Stimulated activated effector memory CD8-positive, alpha-beta T cell treated with anti-CD3 and anti-CD28 coated beads, Interleukin-12 subunit alpha, Interleukin-12 subunit beta, amount 100 ng/mL, for 72 hours (primary cell): ENCODE measurements around the gene DLST.

Experiments
- ATAC-seq: fragments of 150-1000 bp; cut with Tn5 transposase; 2 replicates; pipeline ENCODE4 v1.10.0; 2021
- DNase-seq, 2 donors: peaks; one replicate each; pipeline ENCODE4 v3.0.0; 2021 to 2022; ENCODE audit warnings: low spot score in 2 of 2
- H3K27ac Mint-ChIP-seq: one replicate; pipeline ENCODE4 v1.8.0; 2022; ENCODE audit warnings: mild to moderate bottlenecking, mixed read lengths
- H3K36me3 Mint-ChIP-seq: one replicate; pipeline ENCODE4 v1.8.0; 2022; ENCODE audit warnings: mild to moderate bottlenecking, mixed read lengths
- H3K4me1 Mint-ChIP-seq: one replicate; pipeline ENCODE4 v1.8.0; 2022; ENCODE audit warnings: mixed read lengths
- H3K4me3 Mint-ChIP-seq: one replicate; pipeline ENCODE4 v1.8.0; 2022; ENCODE audit warnings: mild to moderate bottlenecking, mixed read lengths
- H3K9me3 Mint-ChIP-seq: one replicate; pipeline ENCODE4 v1.8.0; 2022; ENCODE audit warnings: mixed read lengths

Gene DLST

GRCh38 chr14:74902941-74903705 lies 21.4 kb downstream of the DLST start:
- H3K36me3 Mint-ChIP-seq = peaks cover 75% of the 10 kb centered on the region
- no peaks in the 10 kb centered on the region for H3K9me3 Mint-ChIP-seq
- DNase-seq = no peak
- H3K27ac Mint-ChIP-seq = peak overlapping the region; percentile 65
- no peak overlapping the region for H3K4me3 Mint-ChIP-seq
- no peak for ATAC-seq
- no peaks in the 10 kb centered on the region for H3K4me1 Mint-ChIP-seq

GRCh38 chr14:74904635-74905503 lies 23.2 kb downstream of the DLST start:
- H3K27ac Mint-ChIP-seq = peak overlapping the region; percentile 81
- peaks cover 57% of the 10 kb centered on the region for H3K36me3 Mint-ChIP-seq
- no peak overlapping the region for H3K4me3 Mint-ChIP-seq
- H3K9me3 Mint-ChIP-seq = no peaks in the 10 kb centered on the region
- no peaks in the 10 kb centered on the region for H3K4me1 Mint-ChIP-seq
- ATAC-seq (no peak), DNase-seq (no peak)

- peak overlapping the region; percentile 43 for H3K27ac Mint-ChIP-seq
- DNase-seq (peak; percentile 77 to 86), ATAC-seq (peak; percentile 67)
- no peaks in the 10 kb centered on the region for H3K4me1 Mint-ChIP-seq
- no peak overlapping the region for H3K4me3 Mint-ChIP-seq
- peaks cover 49% of the 10 kb centered on the region for H3K36me3 Mint-ChIP-seq
- no peaks in the 10 kb centered on the region for H3K9me3 Mint-ChIP-seq
Measured at GRCh38 chr14:74905595-74906142, 24.0 kb downstream of the DLST start.

- no peaks in the 10 kb centered on the region for H3K9me3 Mint-ChIP-seq
- ATAC-seq (no peak), DNase-seq (no peak)
- peaks cover 36% of the 10 kb centered on the region for H3K36me3 Mint-ChIP-seq
- H3K27ac Mint-ChIP-seq = peak overlapping the region; percentile 34
- no peaks in the 10 kb centered on the region for H3K4me1 Mint-ChIP-seq
- no peak overlapping the region for H3K4me3 Mint-ChIP-seq
Measured at GRCh38 chr14:74906925-74907521, 25.3 kb downstream of the DLST start.

- H3K27ac Mint-ChIP-seq = peak overlapping the region; percentile 34
- no peak for DNase-seq
- H3K36me3 Mint-ChIP-seq = peaks cover 28% of the 10 kb centered on the region
- H3K4me3 Mint-ChIP-seq = no peak overlapping the region
- H3K4me1 Mint-ChIP-seq = no peaks in the 10 kb centered on the region
- no peak for ATAC-seq
- H3K9me3 Mint-ChIP-seq = no peaks in the 10 kb centered on the region
Measured at GRCh38 chr14:74907744-74908143, 26.0 kb downstream of the DLST start.

- H3K9me3 Mint-ChIP-seq = no peaks in the 10 kb centered on the region
- no peak overlapping the region for H3K27ac Mint-ChIP-seq
- ATAC-seq (no peak), DNase-seq (no peak)
- peaks cover 22% of the 10 kb centered on the region for H3K36me3 Mint-ChIP-seq
- H3K4me1 Mint-ChIP-seq = no peaks in the 10 kb centered on the region
- no peak overlapping the region for H3K4me3 Mint-ChIP-seq
Measured at GRCh38 chr14:74908861-74909341, 27.2 kb downstream of the DLST start.

GRCh38 chr14:74909501-74909900 lies 27.8 kb downstream of the DLST start:
- H3K27ac Mint-ChIP-seq = peak overlapping the region; percentile 64
- no peak for DNase-seq
- H3K4me3 Mint-ChIP-seq = no peak overlapping the region
- H3K4me1 Mint-ChIP-seq = no peaks in the 10 kb centered on the region
- H3K36me3 Mint-ChIP-seq = peaks cover 19% of the 10 kb centered on the region
- ATAC-seq = no peak
- H3K9me3 Mint-ChIP-seq = no peaks in the 10 kb centered on the region

- Mint-ChIP-seq H3K27ac (peak overlapping the region; percentile 64), H3K9me3 (no peaks in the 10 kb centered on the region), H3K36me3 (peaks cover 15% of the 10 kb centered on the region), H3K4me3 (no peak overlapping the region), H3K4me1 (no peaks in the 10 kb centered on the region)
- DNase-seq (no peak), ATAC-seq (no peak)
Measured at GRCh38 chr14:74909911-74910310, 28.2 kb downstream of the DLST start.

- H3K4me1 Mint-ChIP-seq = no peaks in the 10 kb centered on the region
- no peaks in the 10 kb centered on the region for H3K9me3 Mint-ChIP-seq
- no peak overlapping the region for H3K27ac Mint-ChIP-seq
- H3K36me3 Mint-ChIP-seq = peaks cover 9% of the 10 kb centered on the region
- ATAC-seq (no peak), DNase-seq (no peak)
- H3K4me3 Mint-ChIP-seq = no peak overlapping the region
Measured at GRCh38 chr14:74910556-74910955, 28.8 kb downstream of the DLST start.

GRCh38 chr14:74911221-74911620 lies 29.5 kb downstream of the DLST start:
- peaks cover 6% of the 10 kb centered on the region for H3K36me3 Mint-ChIP-seq
- H3K27ac Mint-ChIP-seq = no peak overlapping the region

GRCh38 chr14:74911704-74912103 lies 30.0 kb downstream of the DLST start:
- Mint-ChIP-seq H3K4me1 (no peaks in the 10 kb centered on the region), H3K36me3 (peaks cover 5% of the 10 kb centered on the region), H3K4me3 (no peak overlapping the region), H3K9me3 (no peaks in the 10 kb centered on the region), H3K27ac (peak overlapping the region; percentile 43)
- DNase-seq = no peak
- no peak for ATAC-seq

More at GRCh38 chr14:74911221-74911620, 29.5 kb downstream of the DLST start:
- H3K4me3 Mint-ChIP-seq = no peak overlapping the region
- H3K4me1 Mint-ChIP-seq = no peaks in the 10 kb centered on the region
- ATAC-seq (no peak), DNase-seq (no peak)
- H3K9me3 Mint-ChIP-seq = no peaks in the 10 kb centered on the region

GRCh38 chr14:74912111-74912510 lies 30.4 kb downstream of the DLST start:
- H3K36me3 Mint-ChIP-seq = peaks cover under 1% of the 10 kb centered on the region
- H3K9me3 Mint-ChIP-seq = no peaks in the 10 kb centered on the region
- no peaks in the 10 kb centered on the region for H3K4me1 Mint-ChIP-seq
- H3K27ac Mint-ChIP-seq = peak overlapping the region; percentile 43
- DNase-seq (no peak), ATAC-seq (no peak)
- H3K4me3 Mint-ChIP-seq = no peak overlapping the region

- no peak overlapping the region for H3K4me3 Mint-ChIP-seq
- DNase-seq (no peak), ATAC-seq (no peak)
- no peaks in the 10 kb centered on the region for H3K36me3 Mint-ChIP-seq
- H3K27ac Mint-ChIP-seq = peak overlapping the region; percentile 43
- H3K9me3 Mint-ChIP-seq = no peaks in the 10 kb centered on the region
- H3K4me1 Mint-ChIP-seq = no peaks in the 10 kb centered on the region
Measured at GRCh38 chr14:74912801-74913200, 31.1 kb downstream of the DLST start.

- no peaks in the 10 kb centered on the region for H3K4me1 Mint-ChIP-seq
- no peak overlapping the region for H3K4me3 Mint-ChIP-seq
- no peak for DNase-seq
- H3K36me3 Mint-ChIP-seq = no peaks in the 10 kb centered on the region
- no peaks in the 10 kb centered on the region for H3K9me3 Mint-ChIP-seq
- ATAC-seq = no peak
- no peak overlapping the region for H3K27ac Mint-ChIP-seq
Measured at GRCh38 chr14:74913393-74913910, 31.7 kb downstream of the DLST start.

GRCh38 chr14:74913986-74914573 lies 32.4 kb downstream of the DLST start:
- no peak overlapping the region for H3K27ac Mint-ChIP-seq
- no peak overlapping the region for H3K4me3 Mint-ChIP-seq
- no peaks in the 10 kb centered on the region for H3K4me1 Mint-ChIP-seq
- ATAC-seq (no peak), DNase-seq (no peak)
- H3K36me3 Mint-ChIP-seq = no peaks in the 10 kb centered on the region
- H3K9me3 Mint-ChIP-seq = no peaks in the 10 kb centered on the region
